ENCODE measurements around the gene POM121L2.

GRCh38 chr6:27281569-27281968, 30.5 kb downstream of the POM121L2 start:
- TF ChIP-seq, protein P1, sequence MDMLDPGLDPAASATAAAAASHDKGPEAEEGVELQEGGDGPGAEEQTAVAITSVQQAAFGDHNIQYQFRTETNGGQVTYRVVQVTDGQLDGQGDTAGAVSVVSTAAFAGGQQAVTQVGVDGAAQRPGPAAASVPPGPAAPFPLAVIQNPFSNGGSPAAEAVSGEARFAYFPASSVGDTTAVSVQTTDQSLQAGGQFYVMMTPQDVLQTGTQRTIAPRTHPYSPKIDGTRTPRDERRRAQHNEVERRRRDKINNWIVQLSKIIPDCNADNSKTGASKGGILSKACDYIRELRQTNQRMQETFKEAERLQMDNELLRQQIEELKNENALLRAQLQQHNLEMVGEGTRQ (IDR thresholded peaks at IDR 0.05; ENCODE audit: borderline replicate concordance, low read depth, low read length) = no peak
- TF ChIP-seq, protein P2, sequence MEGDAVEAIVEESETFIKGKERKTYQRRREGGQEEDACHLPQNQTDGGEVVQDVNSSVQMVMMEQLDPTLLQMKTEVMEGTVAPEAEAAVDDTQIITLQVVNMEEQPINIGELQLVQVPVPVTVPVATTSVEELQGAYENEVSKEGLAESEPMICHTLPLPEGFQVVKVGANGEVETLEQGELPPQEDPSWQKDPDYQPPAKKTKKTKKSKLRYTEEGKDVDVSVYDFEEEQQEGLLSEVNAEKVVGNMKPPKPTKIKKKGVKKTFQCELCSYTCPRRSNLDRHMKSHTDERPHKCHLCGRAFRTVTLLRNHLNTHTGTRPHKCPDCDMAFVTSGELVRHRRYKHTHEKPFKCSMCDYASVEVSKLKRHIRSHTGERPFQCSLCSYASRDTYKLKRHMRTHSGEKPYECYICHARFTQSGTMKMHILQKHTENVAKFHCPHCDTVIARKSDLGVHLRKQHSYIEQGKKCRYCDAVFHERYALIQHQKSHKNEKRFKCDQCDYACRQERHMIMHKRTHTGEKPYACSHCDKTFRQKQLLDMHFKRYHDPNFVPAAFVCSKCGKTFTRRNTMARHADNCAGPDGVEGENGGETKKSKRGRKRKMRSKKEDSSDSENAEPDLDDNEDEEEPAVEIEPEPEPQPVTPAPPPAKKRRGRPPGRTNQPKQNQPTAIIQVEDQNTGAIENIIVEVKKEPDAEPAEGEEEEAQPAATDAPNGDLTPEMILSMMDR (IDR thresholded peaks at IDR 0.05 in 2 of 3, conservative IDR thresholded peaks at IDR 0.05 in 1 of 3; ENCODE audit: control insufficient read depth in 2 of 3, extremely low read depth in 1 of 3, insufficient read depth in 1 of 3, low read depth in 3 of 3, low read length in 3 of 3) = no peak
- TF ChIP-seq CHD1 (IDR thresholded peaks at IDR 0.05; ENCODE audit: low read depth, low read length) (no peak), CREB1 (IDR thresholded peaks at IDR 0.05; ENCODE audit: low read depth) (no peak)

Data from GM12878 (cell line).